PFSK-1 (cell line): ENCODE results near the gene ADGRL2.

Experiments used
- FOXP2 ChIP-seq: optimal IDR thresholded peaks from 2 replicates; pipeline ENCODE3; 2011; ENCODE audit warnings: borderline replicate concordance, control low read depth, inconsistent platforms; ENCODE audit not compliant: insufficient read depth; ENCODE audit errors: extremely low read length, extremely low read depth
- POLR2AphosphoS5 ChIP-seq: IDR thresholded peaks from 2 replicates; pipeline ENCODE4 v1.6.1; 2012; ENCODE audit warnings: low read depth, mild to moderate bottlenecking, control low read depth, low read length, moderate library complexity
- REST ChIP-seq, 2 experiments: IDR thresholded peaks; 2 replicates each; pipeline versions ENCODE4 v1.6.1 to v1.8.0; 2011 to 2012; ENCODE audit warnings: low read depth in 2 of 2, low read length in 2 of 2, control low read depth in 1 of 2, inconsistent platforms in 1 of 2, mild to moderate bottlenecking in 1 of 2, moderate library complexity in 1 of 2; ENCODE audit not compliant: insufficient read depth in 1 of 2
- SIN3A ChIP-seq: IDR thresholded peaks from 2 replicates; pipeline ENCODE4 v1.6.1; 2012; ENCODE audit warnings: mild to moderate bottlenecking, low read length, moderate library complexity, borderline replicate concordance; ENCODE audit not compliant: insufficient read depth
- TAF1 ChIP-seq: IDR thresholded peaks from 2 replicates; pipeline ENCODE4 v1.6.1; 2012; ENCODE audit warnings: low read length, control low read depth, borderline replicate concordance; ENCODE audit not compliant: insufficient read depth

The ADGRL2 gene

DNA sequence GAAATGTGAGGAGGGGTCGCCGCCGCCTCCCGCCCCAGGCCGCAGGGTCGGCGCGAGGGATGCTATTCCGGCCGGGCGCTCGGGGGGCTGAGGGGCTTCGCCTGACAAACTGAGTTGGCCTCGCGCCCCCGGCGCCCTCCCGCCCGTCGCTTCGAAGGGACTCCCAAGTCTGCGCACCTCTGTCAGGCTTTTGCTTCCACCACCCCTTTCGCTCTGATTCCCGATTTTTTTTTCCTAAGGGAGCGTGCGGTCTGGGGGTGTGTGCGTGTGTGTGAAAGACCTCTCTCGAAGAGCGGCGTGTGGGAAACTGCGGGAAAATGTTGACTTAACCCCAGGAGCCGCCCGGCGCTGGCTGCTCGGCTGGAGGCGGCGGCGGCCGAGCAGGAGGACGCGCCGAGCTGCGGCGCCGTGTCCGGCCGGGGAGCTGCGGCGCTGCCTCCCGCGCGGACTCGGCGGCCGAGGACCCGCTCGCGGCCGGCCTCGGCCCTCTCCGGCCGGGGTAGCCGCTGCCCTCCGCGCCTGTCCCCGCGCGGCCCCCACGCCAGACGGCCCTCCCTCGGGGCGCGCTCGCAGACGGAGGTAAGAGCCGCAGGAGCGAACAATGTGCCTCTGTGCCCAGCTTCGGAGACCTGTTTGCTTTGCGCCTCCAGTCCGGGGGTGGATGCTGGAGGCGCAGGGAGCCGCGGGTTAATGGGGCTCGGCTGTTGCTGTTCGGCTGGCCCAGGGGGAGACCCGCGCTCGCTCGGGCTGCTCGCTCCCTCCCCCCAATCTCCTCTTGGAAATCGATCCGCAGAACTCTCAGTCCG, 1.1 kb downstream of the ADGRL2 start:
- TF ChIP-seq FOXP2 (no peak), POLR2AphosphoS5 (no peak), REST (IDR thresholded peaks at IDR 0.05; ENCODE audit: insufficient read depth in 1 of 2, low read depth in 2 of 2, low read length in 2 of 2) (no peak), SIN3A (no peak), TAF1 (no peak)

DNA sequence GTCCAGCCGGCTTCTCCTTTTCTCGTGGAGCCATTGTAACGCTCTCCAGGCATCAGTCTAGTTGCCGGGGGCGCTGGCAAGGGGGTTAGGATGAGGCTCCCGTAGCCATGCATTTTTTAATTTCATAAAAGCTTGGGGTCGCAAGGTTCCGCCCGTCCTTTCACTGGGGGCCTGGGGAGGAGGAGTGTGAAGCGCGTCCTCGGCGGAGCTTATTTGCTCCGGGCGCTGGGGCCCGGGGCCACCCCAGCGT, 1.6 kb downstream of the ADGRL2 start:
- TF ChIP-seq TAF1: no peak
- TF ChIP-seq SIN3A: no peak
- TF ChIP-seq REST (IDR thresholded peaks at IDR 0.05; ENCODE audit: insufficient read depth in 1 of 2, low read depth in 2 of 2, low read length in 2 of 2): no peak
- TF ChIP-seq POLR2AphosphoS5: no peak
- no peak for TF ChIP-seq FOXP2

GRCh38 chr1:81802707-81803430, 2.1 kb downstream of the ADGRL2 start:
- TF ChIP-seq FOXP2 (peak; percentile 38), REST (IDR thresholded peaks at IDR 0.05; ENCODE audit: insufficient read depth in 1 of 2, low read depth in 2 of 2, low read length in 2 of 2) (no peak)

DNA sequence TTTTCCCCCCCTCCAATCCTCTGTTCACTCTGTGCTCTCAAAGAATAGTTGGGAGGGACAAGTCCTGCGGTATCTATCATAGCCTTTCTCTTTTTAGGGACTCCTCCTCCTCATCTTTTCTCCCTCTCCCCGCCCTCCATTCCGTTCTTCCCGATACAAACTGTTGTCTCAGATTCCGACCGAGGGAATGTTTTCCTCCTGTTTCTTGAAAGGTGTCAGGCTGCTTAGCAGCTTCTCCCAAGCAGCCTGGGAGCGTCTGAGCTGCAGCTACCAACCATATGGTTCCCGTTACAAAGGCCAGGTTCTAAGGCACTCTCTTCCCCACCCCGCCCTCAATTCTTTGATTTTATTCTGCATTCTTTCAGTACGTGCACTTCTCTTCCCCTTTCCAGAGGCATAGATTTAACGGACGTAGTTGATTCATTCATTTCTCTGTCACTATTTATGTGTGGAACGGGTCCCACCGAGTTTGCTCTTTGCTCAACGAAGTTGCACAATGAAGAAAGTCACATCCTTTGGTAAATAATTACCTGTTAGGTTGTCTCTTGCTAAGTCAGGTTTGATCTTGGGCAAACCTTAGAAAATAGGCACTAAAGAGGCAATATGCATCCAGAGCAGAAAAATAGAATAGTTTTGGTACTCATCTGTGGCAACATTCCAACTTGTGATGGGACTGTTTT, 2.8 kb downstream of the ADGRL2 start:
- TF ChIP-seq FOXP2: no peak
- peak; percentile 57; the same call in 1 of the 2 replicates for TF ChIP-seq SIN3A

GRCh38 chr1:81804312-81804711, 3.6 kb downstream of the ADGRL2 start:
- no peak for TF ChIP-seq TAF1
- TF ChIP-seq REST (IDR thresholded peaks at IDR 0.05; ENCODE audit: insufficient read depth in 1 of 2, low read depth in 2 of 2, low read length in 2 of 2): no peak
- TF ChIP-seq FOXP2: no peak
- no peak for TF ChIP-seq SIN3A
- no peak for TF ChIP-seq POLR2AphosphoS5
